Mesothelial cell of epicardium (in vitro differentiated cells): ENCODE measurements around the gene SUMO1. TPM values are rescaled to one million over a fixed set of nuclear protein-coding genes. Genes with fewer than 3 reads are reported as not detected.

Experiments used
- DNase-seq, 2 experiments: peaks; one replicate each; pipeline ENCODE4 v3.0.0; 2021; ENCODE audit warnings: low spot score in 2 of 2; ENCODE audit not compliant: unreplicated experiment in 2 of 2
- H3K27ac Mint-ChIP-seq: 2 replicates; pipeline ENCODE4 v1.8.0; 2021; ENCODE audit warnings: mixed read lengths
- H3K27me3 Mint-ChIP-seq: 2 replicates; pipeline ENCODE4 v1.8.0; 2021; ENCODE audit warnings: low read depth, mixed read lengths
- H3K36me3 Mint-ChIP-seq: 2 replicates; pipeline ENCODE4 v1.8.0; 2021; ENCODE audit warnings: mixed read lengths
- H3K4me1 Mint-ChIP-seq: 2 replicates; pipeline ENCODE4 v1.8.0; 2021; ENCODE audit warnings: mixed read lengths
- H3K4me3 Mint-ChIP-seq: 2 replicates; pipeline ENCODE4 v1.8.0; 2021; ENCODE audit warnings: mild to moderate bottlenecking, moderate library complexity, mixed read lengths
- H3K9me3 Mint-ChIP-seq: 2 replicates; pipeline ENCODE4 v1.8.0; 2021; ENCODE audit warnings: mixed read lengths
- CTCF ChIP-seq: fragments of 200-600 bp; sonication (generic); IDR thresholded peaks from one replicate; pipeline ENCODE4 v1.5.0; 2021; ENCODE audit warnings: antibody characterized with exemption; ENCODE audit not compliant: unreplicated experiment
- total RNA-seq: library from RNA; stranded (reverse); gene quantifications from 3 replicates; pipeline ENCODE4 v1.2.1, GENCODE V29; 2021

The SUMO1 gene
- total RNA-seq, 1 donor from 2014 or later, result 106 TPM

- no peaks in the 10 kb centered on the region for H3K36me3 Mint-ChIP-seq
- no peaks in the 10 kb centered on the region for H3K27me3 Mint-ChIP-seq
- no peak for TF ChIP-seq CTCF
- H3K4me1 Mint-ChIP-seq, result peaks cover 28% of the 10 kb centered on the region
- peak overlapping the region; percentile 25 for H3K27ac Mint-ChIP-seq
- H3K4me3 Mint-ChIP-seq, result no peak overlapping the region
- H3K9me3 Mint-ChIP-seq, result no peaks in the 10 kb centered on the region
- no peak for DNase-seq
These were observed 79.6 kb downstream of the SUMO1 start for GRCh38 chr2:202158796-202159195.

GRCh38 chr2:202157211-202157990 is 81.0 kb downstream of the SUMO1 start:
- no peak overlapping the region for H3K27ac Mint-ChIP-seq
- H3K27me3 Mint-ChIP-seq, result no peaks in the 10 kb centered on the region
- TF ChIP-seq CTCF, result no peak
- peaks cover 31% of the 10 kb centered on the region for H3K4me1 Mint-ChIP-seq
- H3K36me3 Mint-ChIP-seq, result no peaks in the 10 kb centered on the region
- no peak overlapping the region for H3K4me3 Mint-ChIP-seq
- no peaks in the 10 kb centered on the region for H3K9me3 Mint-ChIP-seq
- DNase-seq, result no peak

Other genes starting within 250 kb of the SUMO1 start
- 126 to 132 TPM (median 132 TPM) in 3 replicates for gene FZD7, start 204.7 kb downstream of the SUMO1 start, total RNA-seq
- gene KIAA2012, start 165.3 kb downstream of the SUMO1 start, total RNA-seq, result 0.24 to 0.45 TPM (median 0.25 TPM) in 3 replicates
- gene NOP58, start 27.2 kb upstream of the SUMO1 start, total RNA-seq, result 81.5 to 84.0 TPM (median 83.0 TPM) in 3 replicates
- gene BMPR2, start 137.7 kb upstream of the SUMO1 start, total RNA-seq, result 75.8 to 81.4 TPM (median 76.5 TPM) in 3 replicates